NCI-H2196 treated with DMSO at 0.1 percent for 48 hours (cell line): Measurements from ENCODE around the gene KIAA0513.
"Not testable (repeated sequence)": the region's sequence is repeated elsewhere in the genome, so short reads cannot be mapped to it uniquely, and the experiment has no call there.

Experiments used
- DNase-seq: peaks from one replicate; lab custom pipeline; 2025; ENCODE audit not compliant: unreplicated experiment; lab: John Stamatoyannopoulos, UW

The KIAA0513 gene

DNA sequence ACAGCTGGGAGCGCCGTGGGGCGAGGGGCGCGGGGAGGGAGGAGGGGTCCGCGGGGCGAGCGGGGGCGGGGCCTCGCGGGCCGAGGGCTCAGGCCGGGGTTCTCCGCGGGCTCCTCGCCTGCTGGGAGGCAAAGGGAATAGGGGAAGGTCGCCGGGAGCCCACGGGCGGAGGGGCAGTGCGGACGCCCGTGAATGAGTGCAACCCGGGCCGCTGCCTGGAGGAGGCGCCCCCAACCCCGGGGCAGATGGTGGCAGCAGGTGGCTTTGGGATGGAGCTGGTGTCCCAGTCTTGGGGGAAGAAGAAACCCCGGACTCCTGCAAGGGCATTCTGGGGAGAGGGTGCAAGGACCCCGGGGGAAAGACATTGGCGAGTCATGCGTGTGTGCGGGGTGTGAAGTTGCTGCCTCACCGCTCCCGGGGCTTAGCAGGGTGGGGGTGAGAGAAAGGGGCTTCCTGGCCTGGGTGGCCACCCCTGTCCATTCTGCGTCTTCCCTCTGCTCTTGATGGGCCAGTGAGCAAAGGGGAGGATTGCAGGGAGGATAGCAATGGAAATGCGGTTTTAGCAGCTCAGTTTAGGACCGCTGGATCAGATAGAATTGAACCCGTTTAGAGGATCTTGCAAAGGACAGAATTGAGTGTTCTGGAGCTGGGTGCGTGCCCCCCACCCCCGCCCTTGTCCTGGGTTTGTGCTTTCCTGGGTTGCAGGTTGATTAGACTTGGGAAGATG is 526 bp downstream of the KIAA0513 start:
- no peak for DNase-seq

DNA sequence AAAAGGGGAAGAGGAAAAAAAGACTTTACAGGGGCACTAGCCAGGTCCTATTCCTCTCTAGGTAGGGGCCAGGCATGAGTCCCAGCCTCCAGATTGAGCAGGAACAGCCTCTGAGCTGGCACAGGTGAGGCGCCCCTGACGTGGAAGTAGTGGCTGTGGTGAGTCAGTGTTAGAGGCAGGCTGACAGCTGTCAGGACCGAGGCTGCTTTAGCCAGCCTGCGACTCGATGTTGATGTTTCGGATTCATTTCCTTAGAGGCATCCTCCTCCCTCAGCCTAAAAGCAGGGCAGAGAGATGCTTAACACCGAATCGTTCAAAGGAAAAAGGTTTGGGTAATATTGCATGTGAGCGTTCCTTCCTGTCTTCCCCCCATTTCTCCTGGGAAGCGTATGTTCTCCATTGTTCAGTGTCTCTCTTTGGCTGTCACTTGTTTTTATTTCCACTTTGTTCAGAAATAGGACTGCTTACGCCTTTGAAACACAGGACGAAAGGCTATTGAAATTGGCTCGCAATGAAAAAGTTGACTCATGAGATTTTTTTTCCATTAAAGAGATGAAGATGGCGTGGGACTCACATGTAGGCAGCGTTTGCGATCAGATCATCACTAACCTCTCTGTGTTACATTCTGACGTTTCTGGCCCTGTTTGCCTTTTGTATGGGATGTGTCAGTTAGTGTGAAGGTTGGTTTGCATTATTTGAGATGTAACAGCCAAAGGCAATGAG is 1.3 kb downstream of the KIAA0513 start:
- no peak for DNase-seq

DNA sequence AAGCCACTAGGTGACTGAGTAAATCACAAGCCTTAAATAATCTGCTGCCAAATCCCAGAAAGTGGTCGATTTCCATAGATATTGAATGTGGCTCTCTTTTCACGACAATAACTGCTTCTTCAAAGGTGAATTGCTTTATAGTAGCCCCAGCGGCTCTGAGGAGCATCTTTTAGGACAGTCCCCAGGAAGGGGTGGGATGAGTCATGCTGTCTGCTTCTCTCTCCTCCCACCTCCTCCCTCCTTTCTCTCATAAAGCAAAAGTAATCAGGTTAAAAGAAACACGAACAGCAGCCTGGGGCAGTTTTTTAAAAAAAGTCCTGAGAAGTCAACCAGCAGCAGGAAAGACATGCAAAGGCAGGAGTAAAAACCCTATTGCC is 1.8 kb downstream of the KIAA0513 start:
- DNase-seq = no peak

DNA sequence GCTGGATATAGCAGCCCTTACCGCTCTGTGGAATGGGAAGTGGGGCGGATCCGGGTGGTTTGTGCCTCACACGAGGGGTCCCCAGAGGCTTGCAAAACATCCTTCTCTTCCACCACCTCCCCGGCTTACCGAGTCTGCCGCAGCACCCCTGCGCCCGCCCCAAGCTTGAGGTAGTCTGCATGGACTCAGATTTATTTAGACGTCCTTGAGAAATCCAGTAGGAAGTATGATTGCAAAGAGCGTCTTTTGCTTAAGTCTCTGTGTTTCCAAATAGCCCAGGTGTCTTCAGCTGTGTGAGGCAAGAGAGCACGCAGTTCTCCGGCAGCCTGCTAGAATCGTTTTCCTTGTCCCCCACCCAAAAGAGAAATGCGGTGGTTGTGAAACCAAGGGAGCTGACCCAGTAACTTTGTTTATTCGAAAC is 2.4 kb downstream of the KIAA0513 start:
- no peak for DNase-seq

DNA sequence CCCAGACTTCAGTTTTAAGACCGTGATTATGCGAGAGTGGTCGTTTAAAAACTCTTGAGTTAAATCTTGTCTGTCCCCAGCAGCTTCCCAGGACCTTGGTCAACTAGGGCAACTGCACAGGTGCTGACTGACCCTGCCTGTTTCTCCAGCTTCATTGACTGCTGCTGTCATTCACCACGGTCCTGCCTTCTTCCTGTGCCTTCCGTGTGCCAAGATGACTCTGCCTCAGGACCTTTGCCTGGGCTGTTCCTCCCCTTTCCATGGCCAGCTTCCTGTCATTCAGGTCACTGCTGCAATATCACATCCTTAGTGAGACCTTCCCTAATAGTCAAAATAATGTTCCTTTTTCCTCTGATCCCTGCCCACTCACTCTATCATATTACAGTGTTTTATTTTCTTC is 3.9 kb downstream of the KIAA0513 start:
- DNase-seq = no peak

DNA sequence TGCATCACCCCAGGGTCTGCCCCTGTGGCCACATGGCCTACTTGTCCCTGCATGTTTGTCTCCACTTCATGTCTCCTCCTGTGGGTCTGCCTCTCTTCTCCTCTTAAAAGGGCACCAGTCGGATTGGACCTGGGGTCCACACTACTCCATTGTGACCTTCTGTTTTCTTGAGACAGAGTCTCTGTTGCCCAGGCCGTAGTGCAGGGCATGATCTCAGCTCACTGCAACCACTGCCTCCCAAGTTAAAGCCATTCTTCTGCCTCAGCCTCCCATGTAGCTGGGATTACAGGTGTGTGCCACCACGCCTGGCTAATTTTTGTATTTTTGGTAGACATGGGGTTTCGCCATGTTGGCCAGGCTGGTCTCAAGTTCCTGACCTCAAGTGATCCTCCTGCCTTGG is 4.6 kb downstream of the KIAA0513 start:
- DNase-seq = not testable (repeated sequence)

DNA sequence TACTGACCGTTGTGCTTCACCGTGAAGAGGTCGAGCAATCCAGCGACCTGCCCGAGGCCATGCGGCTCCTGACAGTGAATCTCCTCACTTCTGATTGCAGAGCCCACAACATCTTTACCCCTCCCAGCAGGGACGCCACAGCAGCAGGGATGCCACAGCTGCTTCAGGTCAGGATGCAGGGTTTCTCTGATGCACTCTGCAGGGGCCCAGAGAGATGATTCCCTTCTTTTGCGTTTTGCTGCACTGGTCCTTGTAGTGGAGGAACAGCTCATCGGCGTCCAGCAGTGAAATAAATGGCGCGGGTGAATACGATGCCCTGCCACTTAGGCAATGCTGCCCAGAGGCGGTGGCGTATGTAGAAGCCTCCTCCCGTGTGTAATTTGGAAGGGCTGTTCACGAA is 5.6 kb downstream of the KIAA0513 start:
- no peak for DNase-seq

DNA sequence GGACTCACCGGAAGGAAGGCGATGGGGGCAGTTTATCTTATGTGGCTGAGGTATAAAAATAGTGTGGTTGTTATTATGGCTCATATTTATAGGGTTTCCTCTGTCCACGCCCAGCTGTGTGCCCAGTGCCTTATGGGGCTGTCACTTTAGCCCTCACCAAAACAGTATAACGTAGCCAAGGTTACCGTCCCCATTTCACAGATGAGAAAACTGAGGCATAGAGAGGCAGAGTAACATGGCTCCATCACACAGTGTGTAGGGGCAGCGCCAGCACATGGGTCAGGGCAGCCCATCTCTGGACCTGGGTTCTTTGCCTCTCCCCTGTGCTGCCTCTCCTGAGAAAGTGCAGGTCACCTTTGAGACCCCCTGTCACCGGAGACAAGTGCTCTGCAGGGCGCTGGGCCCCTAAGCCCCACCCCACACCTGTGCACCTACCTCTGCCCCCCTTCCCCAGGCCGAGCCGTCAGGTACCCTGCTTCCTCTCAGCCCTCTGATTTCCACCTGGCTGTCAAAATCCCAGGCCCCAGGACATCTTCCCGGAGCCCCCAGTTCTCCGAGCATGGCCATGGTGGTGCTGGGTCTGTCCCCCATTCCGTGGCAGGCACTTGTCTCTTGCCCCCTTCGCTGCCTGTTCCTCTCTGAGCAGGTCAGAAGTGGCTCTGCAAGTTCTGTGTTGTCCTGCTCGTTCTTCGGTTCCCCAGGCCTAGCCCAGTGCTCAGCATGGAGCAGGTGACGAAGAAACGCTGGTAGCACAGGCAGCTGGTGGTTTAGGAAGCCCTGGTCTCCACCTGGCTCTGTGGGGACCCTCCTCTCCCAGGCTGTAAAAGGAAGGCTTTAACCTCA is 7.2 kb downstream of the KIAA0513 start:
- DNase-seq = no peak

DNA sequence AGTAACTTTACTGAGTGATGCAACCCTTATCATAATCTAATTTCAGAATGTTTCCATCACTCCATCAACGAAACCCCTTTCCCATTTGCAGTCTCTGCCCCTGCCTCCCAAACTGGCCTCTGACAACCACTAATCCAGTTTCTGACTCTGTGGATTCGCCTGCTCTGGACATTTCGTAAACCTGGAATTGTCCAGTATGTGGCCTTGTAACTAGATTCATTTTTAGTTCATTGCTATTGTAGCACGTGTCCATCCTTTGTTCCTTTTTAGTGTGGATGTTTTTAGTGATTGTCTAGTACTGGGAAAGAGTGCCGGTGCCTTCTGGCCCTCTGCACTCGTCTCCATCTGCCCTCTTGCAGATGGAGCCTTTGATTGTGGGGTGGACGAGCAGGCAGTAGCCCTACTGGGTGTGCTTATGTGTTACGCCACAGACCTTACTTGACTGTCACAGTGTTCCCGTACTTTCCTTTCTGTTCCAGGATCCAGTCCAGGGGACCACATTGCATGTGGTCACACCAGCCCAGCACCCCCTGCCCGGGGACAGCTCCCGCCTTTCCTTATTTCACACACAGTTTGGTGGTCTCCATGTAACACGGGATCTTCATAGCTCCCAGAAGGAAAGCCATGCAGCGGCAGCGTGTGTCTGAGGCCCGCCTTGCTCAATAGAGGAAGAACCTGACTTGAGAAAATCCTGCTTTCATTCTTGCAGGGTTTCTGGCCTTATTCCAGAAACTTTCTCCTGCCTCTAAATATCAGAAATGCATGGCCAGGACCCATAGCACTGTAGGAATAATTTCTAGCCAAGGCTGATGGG is 8.8 kb downstream of the KIAA0513 start:
- DNase-seq = no peak

DNA sequence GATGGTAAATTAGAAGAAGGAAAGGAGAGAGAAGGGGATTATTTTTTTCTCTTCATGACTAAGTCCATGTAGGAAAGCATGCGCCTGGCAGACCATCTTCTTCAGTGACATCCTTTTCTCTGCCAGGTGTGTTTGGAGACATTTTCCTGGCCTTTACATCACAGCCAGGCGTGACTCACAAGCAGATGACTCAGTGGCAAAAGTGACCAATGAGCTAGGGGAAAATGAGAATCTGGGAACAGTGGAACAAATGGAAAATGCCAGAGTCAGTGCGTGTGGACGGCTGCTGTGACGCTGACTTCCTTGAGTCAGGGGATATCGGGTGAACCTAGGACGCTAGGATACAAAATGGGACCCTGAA is 9.4 kb downstream of the KIAA0513 start:
- no peak for DNase-seq

DNA sequence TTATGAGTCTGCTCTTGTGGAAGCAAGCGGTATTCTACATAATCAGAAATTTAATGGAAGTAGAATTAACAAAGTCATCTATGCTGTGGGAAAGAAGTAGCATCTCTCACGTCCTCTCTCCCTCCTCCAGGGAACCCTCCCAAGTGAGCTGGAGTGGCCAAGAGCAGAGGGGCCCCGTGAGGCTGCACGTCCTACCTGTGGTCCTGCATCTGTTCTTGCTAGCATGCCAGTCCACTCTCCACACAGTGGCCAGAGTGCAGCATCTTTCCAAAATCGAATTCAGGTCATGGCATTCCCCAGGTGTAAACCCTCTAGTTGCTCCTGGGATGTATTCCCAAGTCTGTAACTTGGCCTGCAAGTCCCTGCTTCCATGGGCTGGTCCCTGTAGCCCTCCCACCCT is 10.1 kb downstream of the KIAA0513 start:
- DNase-seq = no peak

DNA sequence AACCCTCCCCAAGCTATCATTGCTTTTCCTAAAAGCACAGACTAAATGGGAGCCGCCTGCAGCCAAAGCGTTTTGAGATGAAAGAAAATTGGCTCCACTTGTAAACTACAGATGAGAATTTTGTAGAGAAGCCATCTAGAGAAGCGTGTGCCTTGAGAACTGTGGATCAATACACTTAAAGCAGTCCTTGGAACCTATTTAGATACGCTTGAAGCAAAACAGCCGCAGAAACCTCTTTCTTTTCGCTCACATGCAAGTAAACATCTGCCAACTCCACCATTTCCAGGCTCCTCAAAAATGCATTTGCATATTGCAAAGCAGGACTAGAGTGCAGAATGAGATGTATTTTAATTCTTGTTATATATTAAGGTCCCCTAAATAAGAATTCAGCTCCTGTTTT is 13.1 kb downstream of the KIAA0513 start:
- no peak for DNase-seq

DNA sequence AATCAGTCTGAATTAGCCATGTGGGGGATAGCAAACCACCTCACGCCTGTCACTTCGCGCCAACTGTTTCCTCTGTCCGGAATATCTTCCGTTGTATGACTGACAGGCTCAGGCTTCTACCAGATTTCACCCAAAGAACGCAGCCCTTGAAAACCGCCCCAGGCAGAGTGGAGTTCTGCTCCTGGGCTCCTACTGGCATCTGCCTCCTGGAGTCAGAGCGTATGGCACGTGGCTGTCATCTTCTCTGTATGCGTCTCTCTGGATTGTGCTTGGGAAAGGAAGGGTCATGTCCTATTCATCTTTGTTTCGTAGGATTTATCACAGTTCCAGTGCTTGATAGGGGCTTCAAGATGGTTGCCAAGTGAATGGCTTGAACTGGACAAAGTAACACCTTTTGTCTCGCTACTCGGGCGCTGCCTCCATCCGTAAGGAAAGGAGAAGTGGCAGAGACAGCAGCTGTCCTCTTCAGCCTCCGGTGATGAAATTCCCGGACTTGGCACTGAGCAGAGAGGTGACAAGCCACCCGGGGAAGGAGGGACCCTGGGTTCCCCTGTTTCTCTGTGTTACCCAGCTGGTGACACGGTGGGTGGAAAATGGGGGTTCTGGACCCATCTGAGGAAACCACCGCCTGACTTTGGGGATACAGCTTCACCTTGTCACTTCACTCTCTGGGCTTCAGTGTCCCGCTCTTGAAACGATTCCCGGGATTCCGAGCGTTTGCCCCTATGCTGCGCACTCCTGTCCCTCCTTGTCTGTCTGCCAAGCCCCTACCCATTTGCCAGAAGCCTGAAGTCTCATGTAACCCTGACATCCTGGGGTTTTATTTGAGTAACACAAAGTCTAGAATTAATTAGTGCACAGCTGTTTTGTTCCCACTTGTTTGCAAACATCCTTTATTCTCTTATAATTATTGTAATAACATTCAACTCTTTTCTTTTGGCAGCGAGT is 13.9 kb downstream of the KIAA0513 start:
- no peak for DNase-seq

DNA sequence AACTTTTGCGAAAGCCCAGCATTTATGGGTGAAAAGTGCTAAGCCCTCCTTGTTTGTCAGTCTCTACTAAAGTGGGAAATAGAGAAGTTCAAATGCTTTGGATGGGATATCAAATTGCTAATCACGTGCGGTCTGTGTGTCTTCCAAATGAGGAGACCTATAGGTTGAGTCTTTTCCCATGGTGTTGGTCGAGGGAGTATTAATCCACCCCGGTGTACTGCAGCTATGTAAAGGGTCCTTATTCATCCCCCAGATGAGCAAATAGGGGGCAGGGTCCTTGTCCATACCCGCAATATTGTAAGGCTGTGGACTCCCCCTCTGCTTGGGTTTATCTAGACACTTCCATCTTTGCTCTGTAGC is 14.6 kb downstream of the KIAA0513 start:
- no peak for DNase-seq

DNA sequence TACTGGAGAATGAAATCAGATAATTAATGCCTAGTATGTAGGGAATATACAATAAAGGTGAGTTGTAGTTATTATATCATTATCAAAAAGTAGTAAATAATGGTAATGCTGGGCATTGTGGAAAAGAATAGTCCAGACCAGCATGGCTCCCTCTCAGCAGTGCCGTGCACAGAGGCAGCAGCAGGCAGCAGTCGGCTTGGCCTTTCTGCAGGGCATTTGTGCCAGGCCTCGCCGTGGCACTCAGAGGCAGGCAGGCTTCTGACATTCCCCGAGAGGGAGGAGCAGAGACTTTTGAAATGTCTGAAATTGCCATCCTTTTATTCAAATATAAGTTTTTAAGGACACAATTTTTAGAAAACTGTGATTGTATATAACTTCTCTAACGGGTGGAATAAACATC is 15.0 kb downstream of the KIAA0513 start:
- DNase-seq = no peak

DNA sequence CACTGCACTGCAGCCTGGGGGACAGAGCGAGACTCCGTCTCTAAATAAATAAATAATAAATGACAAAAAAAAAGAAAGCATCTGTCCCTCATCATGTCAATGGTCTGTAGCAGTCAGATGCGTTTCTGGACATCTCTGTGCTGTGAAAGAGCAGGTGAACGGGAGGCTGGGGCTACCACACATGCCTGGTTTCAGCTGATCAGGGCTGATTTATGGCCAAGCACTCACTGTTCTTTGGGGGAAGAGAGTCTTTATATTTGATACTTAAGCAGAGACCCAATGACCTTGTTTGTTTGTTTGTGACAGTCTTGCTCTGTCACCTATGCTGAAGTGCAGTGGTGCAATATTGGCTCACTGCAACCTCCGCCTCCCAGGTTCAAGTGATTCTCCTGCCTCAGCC is 17.5 kb downstream of the KIAA0513 start:
- DNase-seq = no peak

DNA sequence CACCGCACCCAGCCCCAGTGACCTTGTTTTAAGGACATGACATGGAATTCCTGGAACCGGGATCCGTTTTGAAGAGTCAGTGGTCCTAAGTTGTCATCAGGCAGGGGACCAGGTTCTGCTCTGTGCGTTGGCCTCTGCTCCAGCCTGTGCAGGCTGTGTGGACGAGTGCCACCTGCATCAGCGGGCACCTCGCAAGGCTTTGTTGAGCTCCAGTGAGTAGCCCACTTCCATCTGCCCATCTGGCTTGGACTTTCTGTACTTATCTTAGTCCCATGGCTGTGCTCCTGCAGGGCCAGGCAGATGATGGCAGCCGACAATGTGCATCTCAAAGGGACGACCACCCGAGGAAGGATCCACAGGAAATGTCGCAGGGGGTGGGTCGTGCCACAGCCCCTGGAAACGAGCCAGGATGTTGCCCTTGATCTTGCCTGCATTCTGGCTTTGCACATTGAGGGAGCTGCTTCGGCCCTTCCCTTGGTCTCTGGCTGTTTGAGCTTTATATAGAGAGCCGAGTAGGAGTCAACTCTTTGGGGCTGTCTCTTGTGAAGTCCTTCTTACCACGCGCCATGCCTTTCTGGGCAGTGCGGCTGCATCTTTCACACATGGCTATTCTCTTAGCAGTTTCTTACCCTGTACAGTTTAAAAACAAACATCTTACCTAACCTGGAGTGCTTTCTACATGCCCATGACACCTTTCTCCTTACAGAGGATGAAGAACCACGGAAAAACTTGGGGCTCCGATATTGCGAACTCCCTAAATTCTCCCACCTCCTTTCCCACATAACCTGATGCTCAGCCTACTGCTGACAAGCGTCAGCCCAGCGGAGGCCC is 18.3 kb downstream of the KIAA0513 start:
- no peak for DNase-seq

DNA sequence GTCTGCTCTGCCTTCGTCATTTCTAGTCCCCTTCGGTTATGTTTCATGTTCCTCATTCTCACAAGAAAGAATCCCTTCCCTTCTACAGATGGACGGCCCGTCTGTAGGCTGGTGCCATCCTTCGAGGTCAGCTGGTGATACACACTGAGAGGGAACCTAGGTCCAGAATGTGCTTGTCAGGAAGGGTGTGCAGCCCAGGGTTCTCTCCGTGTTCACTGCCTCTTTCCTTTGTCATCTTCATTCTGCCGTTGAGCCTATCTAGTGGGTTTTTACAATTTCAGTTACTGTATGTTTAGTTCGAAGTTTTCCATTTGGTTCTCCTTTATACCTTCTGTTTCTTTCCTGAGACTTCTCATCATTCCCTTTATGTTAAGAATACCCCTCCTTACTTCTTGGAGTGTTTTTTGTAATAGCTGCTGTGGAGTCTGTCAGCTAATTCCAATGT is 18.9 kb downstream of the KIAA0513 start:
- no peak for DNase-seq
